Breast epithelium (tissue), 3 donors: ENCODE measurements around the gene DNAI7.

ENCODE experiments used
- CTCF ChIP-seq, 3 donors: fragments of 450-650 bp; IDR thresholded peaks; one replicate each; pipeline ENCODE4 v1.5.1; 2016 to 2017; ENCODE audit warnings: antibody characterized with exemption in 3 of 3, mild to moderate bottlenecking in 3 of 3, moderate library complexity in 3 of 3
- POLR2A ChIP-seq: fragments of 450-650 bp; IDR thresholded peaks from one replicate; pipeline ENCODE4 v1.6.1; 2016; ENCODE audit warnings: antibody characterized with exemption, mild to moderate bottlenecking, moderate library complexity

GRCh38 chr12:25089738-25090137 is 105.2 kb downstream of the DNAI7 start:
- no peak for TF ChIP-seq CTCF (IDR thresholded peaks at IDR 0.05)
- TF ChIP-seq POLR2A, result no peak
